ENCODE results near the gene SLC24A4. TPM values are rescaled to one million over a fixed set of nuclear protein-coding genes. Genes with fewer than 3 reads are reported as not detected.

Gene SLC24A4
- total RNA-seq, 1 experiment from 2014 or later: not detected

DNA sequence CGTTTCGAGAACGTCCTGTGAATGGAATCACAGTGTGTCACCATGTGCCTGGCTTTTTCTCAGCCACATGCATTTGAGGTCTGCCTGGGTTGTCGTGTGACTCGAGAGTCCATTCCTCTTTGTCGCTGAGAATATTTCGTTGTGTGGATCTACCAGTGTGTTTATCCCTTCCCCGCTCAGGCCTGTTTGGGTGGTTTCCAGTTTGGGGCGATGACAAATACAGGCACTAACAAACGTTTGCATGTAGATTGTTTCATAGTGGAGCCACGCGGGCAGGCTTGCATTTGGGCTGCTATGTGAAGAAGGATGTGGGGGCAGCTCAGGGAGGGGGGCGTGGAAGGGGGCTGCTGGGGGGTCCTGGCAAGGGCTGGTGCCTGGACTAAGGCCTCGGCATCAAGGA lies 204.8 kb downstream of the SLC24A4 start:
- CTCF ChIA-PET: no interaction called here
- intact Hi-C loops (cut with micrococcal nuclease; ENCODE audit: unreplicated experiment): no loop called here
- no peak for DNase-seq
- Mint-ChIP-seq H3K4me3 (ENCODE audit: low read depth, unreplicated experiment) (no peak overlapping the region), H3K36me3 (ENCODE audit: insufficient read depth, unreplicated experiment) (no peaks in the 10 kb centered on the region), H3K4me1 (ENCODE audit: low read depth, unreplicated experiment) (no peaks in the 10 kb centered on the region), H3K9me3 (ENCODE audit: low read depth, unreplicated experiment) (no peaks in the 10 kb centered on the region), H3K27ac (ENCODE audit: unreplicated experiment) (no peak overlapping the region), H3K27me3 (ENCODE audit: unreplicated experiment) (no peaks in the 10 kb centered on the region)
- TF ChIP-seq, protein P1, sequence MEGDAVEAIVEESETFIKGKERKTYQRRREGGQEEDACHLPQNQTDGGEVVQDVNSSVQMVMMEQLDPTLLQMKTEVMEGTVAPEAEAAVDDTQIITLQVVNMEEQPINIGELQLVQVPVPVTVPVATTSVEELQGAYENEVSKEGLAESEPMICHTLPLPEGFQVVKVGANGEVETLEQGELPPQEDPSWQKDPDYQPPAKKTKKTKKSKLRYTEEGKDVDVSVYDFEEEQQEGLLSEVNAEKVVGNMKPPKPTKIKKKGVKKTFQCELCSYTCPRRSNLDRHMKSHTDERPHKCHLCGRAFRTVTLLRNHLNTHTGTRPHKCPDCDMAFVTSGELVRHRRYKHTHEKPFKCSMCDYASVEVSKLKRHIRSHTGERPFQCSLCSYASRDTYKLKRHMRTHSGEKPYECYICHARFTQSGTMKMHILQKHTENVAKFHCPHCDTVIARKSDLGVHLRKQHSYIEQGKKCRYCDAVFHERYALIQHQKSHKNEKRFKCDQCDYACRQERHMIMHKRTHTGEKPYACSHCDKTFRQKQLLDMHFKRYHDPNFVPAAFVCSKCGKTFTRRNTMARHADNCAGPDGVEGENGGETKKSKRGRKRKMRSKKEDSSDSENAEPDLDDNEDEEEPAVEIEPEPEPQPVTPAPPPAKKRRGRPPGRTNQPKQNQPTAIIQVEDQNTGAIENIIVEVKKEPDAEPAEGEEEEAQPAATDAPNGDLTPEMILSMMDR (IDR thresholded peaks at IDR 0.05; ENCODE audit: unreplicated experiment): no peak
- BruUV-seq (replicated peaks): no TSS peak

DNA sequence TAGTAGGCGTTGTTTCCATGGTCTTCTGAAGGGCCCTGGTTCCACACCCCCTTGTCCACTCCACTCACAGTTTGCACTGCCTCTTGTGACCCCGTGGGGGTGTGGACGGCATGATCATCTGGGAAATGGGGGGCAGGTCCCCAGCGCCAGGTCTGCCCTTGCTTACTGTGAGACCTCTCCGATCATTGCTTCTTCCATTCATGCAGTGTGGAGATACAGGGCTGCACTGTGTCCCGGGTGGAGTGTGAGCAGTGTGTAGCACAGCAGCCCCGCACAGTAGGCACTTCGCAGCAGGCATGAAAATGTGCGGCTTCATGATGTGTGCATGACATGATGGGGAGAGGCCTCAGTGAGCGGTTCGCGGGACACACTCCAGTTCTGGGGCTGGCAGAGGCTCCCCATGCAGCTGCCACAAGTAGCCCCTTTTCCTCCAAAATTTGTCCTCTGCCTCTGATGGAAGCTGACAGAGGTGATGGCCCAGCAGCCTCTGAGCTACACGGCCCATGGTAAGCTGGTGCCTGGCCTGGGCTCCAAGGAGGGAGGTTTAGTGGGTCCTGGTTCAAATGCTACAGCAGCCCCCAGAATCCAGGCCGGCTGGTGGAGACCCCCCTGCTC lies 205.6 kb downstream of the SLC24A4 start:
- no peaks in the 10 kb centered on the region for H3K4me1 Mint-ChIP-seq (ENCODE audit: low read depth, unreplicated experiment)
- no peaks in the 10 kb centered on the region for H3K27me3 Mint-ChIP-seq (ENCODE audit: unreplicated experiment)
- CTCF ChIA-PET: no interaction called here
- BruUV-seq (replicated peaks): no TSS peak
- H3K9me3 Mint-ChIP-seq (ENCODE audit: low read depth, unreplicated experiment): no peaks in the 10 kb centered on the region
- intact Hi-C loops (cut with micrococcal nuclease; ENCODE audit: unreplicated experiment): no loop called here
- TF ChIP-seq, protein P1 (IDR thresholded peaks at IDR 0.05; ENCODE audit: unreplicated experiment): no peak
- no peak overlapping the region for H3K4me3 Mint-ChIP-seq (ENCODE audit: low read depth, unreplicated experiment)
- DNase-seq: no peak
- H3K36me3 Mint-ChIP-seq (ENCODE audit: insufficient read depth, unreplicated experiment): no peaks in the 10 kb centered on the region
- no peak overlapping the region for H3K27ac Mint-ChIP-seq (ENCODE audit: unreplicated experiment)

DNA sequence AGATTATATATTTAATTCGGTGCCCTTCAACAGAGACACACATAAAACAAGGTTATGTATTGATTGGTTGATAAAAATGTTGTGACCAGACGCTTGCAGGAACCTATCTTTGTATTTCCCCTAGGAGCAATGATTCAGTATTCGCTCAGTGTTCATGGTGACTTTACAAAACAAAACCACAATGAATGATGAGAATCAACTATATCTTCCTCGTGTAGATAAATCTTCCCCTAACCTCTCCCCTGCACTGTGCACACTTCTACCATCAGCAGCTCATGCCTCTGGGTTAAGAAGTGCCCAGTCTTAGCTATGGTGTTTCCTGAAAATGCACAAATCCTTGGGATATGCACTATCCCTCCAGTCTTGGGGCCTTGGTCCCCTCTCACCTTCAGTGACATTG lies 206.9 kb downstream of the SLC24A4 start:
- no peaks in the 10 kb centered on the region for H3K4me1 Mint-ChIP-seq (ENCODE audit: low read depth, unreplicated experiment)
- intact Hi-C loops (cut with micrococcal nuclease; ENCODE audit: unreplicated experiment): no loop called here
- CTCF ChIA-PET: no interaction called here
- BruUV-seq (replicated peaks): no TSS peak
- no peaks in the 10 kb centered on the region for H3K27me3 Mint-ChIP-seq (ENCODE audit: unreplicated experiment)
- H3K9me3 Mint-ChIP-seq (ENCODE audit: low read depth, unreplicated experiment): no peaks in the 10 kb centered on the region
- TF ChIP-seq, protein P1 (IDR thresholded peaks at IDR 0.05; ENCODE audit: unreplicated experiment): no peak
- DNase-seq: no peak
- no peak overlapping the region for H3K27ac Mint-ChIP-seq (ENCODE audit: unreplicated experiment)
- H3K36me3 Mint-ChIP-seq (ENCODE audit: insufficient read depth, unreplicated experiment): no peaks in the 10 kb centered on the region
- no peak overlapping the region for H3K4me3 Mint-ChIP-seq (ENCODE audit: low read depth, unreplicated experiment)

DNA sequence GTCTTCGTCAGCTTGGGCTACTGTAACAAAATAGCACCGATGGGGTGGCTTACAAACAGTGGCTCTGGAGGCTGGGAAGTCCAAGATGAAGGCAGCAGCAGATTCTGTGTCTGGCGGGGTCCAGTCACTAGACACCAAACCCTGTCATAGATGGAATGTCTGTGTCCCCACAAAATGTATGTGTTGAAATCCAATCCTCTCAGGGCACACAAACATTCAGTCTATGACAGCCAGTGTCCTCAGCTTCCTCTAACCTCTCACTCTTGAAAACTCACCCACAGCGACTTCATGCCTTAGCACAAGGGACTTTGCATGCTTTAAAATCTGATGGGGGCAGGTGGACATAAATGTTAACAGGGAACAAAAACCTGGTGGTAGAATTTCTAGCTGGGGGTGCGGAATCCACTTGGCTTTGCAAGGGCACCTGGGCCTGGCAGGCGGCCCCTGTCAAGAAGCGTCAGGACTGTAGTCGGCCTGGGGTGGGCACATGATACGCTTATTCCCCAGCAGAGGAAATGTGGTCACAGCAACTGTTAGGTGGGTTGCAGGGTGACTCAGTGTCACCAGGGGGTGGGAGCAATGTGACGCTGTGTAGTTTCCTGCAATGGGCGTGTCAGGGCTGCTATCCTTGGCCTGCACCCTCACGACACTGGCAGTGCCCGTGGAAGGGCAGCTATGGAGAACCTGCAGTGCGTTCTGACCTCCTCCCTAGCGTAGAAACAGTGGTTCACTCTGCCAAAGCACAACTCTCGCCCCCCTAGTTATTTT lies 208.3 kb downstream of the SLC24A4 start:
- Mint-ChIP-seq H3K4me3 (ENCODE audit: low read depth, unreplicated experiment) (no peak overlapping the region), H3K4me1 (ENCODE audit: low read depth, unreplicated experiment) (peaks cover 5% of the 10 kb centered on the region), H3K27me3 (ENCODE audit: unreplicated experiment) (no peaks in the 10 kb centered on the region), H3K9me3 (ENCODE audit: low read depth, unreplicated experiment) (no peaks in the 10 kb centered on the region), H3K27ac (ENCODE audit: unreplicated experiment) (no peak overlapping the region), H3K36me3 (ENCODE audit: insufficient read depth, unreplicated experiment) (no peaks in the 10 kb centered on the region)
- no TSS peak for BruUV-seq (replicated peaks)
- no peak for DNase-seq
- intact Hi-C loops (cut with micrococcal nuclease; ENCODE audit: unreplicated experiment): no loop called here
- TF ChIP-seq, protein P1 (IDR thresholded peaks at IDR 0.05; ENCODE audit: unreplicated experiment): no peak
- CTCF ChIA-PET: no interaction called here
